Fibroblast of mammary gland (primary cell): Measurements from ENCODE around the gene TLCD1.

Experiments used
- DNase-seq: peaks from one replicate; pipeline ENCODE4 v3.0.0-alpha.2; 2010; ENCODE audit warnings: low read depth
- H3K4me3 ChIP-seq: 2 replicates; pipeline ENCODE4 v1.5.1; 2011; ENCODE audit warnings: low read depth, mild to moderate bottlenecking, low read length, moderate library complexity; ENCODE audit not compliant: control insufficient read depth
- CTCF ChIP-seq: conservative IDR thresholded peaks from 2 replicates; pipeline ENCODE4 v1.5.1; 2011; ENCODE audit warnings: low read depth, low read length, inconsistent platforms; ENCODE audit not compliant: control insufficient read depth, insufficient read depth

The TLCD1 gene

GRCh38 chr17:28688481-28688880, 37.6 kb downstream of the TLCD1 start:
- no peak for TF ChIP-seq CTCF
- H3K4me3 ChIP-seq, result no peak overlapping the region
- DNase-seq, result no peak

- no peak for TF ChIP-seq CTCF
Observed at GRCh38 chr17:28686296-28686695, 39.7 kb downstream of the TLCD1 start.

GRCh38 chr17:28685366-28685765, 40.7 kb downstream of the TLCD1 start:
- TF ChIP-seq CTCF, result no peak
- no peak for DNase-seq
- H3K4me3 ChIP-seq, result no peak overlapping the region

More at GRCh38 chr17:28686296-28686695, 39.7 kb downstream of the TLCD1 start:
- no peak overlapping the region for H3K4me3 ChIP-seq
- DNase-seq, result no peak

- no peak for TF ChIP-seq CTCF
- peak; percentile 50 for DNase-seq
- H3K4me3 ChIP-seq, result no peak overlapping the region
Observed at GRCh38 chr17:28684963-28685362, 41.1 kb downstream of the TLCD1 start.

- TF ChIP-seq CTCF, result no peak
Observed at GRCh38 chr17:28682655-28683054, 43.4 kb downstream of the TLCD1 start.

GRCh38 chr17:28675980-28676379, 50.1 kb downstream of the TLCD1 start:
- no peak overlapping the region for H3K4me3 ChIP-seq
- no peak for DNase-seq
- no peak for TF ChIP-seq CTCF

More at GRCh38 chr17:28682655-28683054, 43.4 kb downstream of the TLCD1 start:
- H3K4me3 ChIP-seq, result no peak overlapping the region
- DNase-seq, result no peak

GRCh38 chr17:28675490-28675889, 50.5 kb downstream of the TLCD1 start:
- TF ChIP-seq CTCF, result no peak
- H3K4me3 ChIP-seq, result no peak overlapping the region
- no peak for DNase-seq
